GM18499 (cell line): Measurements from ENCODE around the gene WIPF1.
"Not testable (repeated sequence)": the region's sequence is repeated elsewhere in the genome, so short reads cannot be mapped to it uniquely, and the experiment has no call there.

Experiments used
- ATAC-seq: cut with Tn5 transposase; IDR thresholded peaks from one replicate; pipeline ENCODE4 v1.9.1; 2021; ENCODE audit warnings: moderate number of reproducible peaks; ENCODE audit not compliant: insufficient read depth, unreplicated experiment

The WIPF1 gene

GRCh38 chr2:174575124-174575776, 22.4 kb downstream of the WIPF1 start:
- no peak for ATAC-seq

DNA sequence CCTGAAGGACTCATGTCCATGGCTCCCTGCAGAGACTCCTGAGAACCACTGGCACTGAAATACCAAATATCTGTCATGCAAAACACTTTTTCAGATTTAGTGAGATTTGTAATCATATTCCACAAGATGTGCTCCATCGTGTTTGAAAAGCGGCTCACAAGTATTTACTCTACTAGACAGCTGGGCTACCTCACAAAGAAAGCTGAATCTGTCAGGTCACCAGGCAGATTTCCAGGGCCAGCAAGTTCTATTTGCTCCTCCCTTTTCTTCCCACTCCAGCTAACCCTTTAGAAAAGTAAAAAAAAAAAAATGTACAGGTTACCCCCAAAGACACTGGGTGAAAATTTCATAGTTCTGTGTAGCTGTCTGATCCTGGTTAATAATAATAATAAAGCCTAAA, 22.9 kb downstream of the WIPF1 start:
- no peak for ATAC-seq

GRCh38 chr2:174573621-174574081, 24.0 kb downstream of the WIPF1 start:
- no peak for ATAC-seq

- no peak for ATAC-seq
Observed at GRCh38 chr2:174572556-174572955, 25.0 kb downstream of the WIPF1 start.

GRCh38 chr2:174571669-174572323, 25.8 kb downstream of the WIPF1 start:
- no peak for ATAC-seq

DNA sequence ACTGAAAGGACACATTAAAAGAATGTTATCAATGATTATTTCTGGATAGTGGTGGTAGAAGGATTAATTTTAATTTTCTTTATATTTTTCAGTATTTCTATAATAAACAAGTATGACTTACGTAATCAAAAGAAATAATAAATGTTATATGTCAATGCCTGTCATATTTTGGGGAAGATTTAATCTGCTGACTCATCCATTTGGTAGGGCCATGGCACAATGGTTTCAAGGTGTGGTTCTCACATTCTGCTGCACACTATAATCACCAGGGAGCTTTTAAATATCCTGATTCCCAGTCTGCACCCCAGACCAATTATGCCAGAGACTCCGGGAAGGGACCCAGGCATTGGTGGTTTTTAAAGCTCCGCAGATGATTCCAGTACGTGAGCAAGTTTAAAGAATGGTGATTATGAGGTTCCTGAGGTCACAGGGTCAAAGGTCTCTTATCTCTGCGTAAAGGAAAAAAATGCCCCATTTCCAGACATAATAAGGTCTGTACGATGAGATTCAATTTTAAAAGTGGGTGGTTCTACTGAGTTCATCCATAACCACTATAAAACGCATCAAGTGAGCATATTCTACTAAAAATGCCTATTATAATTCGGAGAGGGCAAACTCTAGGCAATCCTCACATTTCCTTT, 27.2 kb downstream of the WIPF1 start:
- ATAC-seq: no peak

GRCh38 chr2:174569678-174570077, 27.9 kb downstream of the WIPF1 start:
- ATAC-seq: no peak

- no peak for ATAC-seq
Observed at GRCh38 chr2:174568425-174568824, 29.2 kb downstream of the WIPF1 start.

GRCh38 chr2:174566871-174567270, 30.7 kb downstream of the WIPF1 start:
- no peak for ATAC-seq

- no peak for ATAC-seq
Observed at GRCh38 chr2:174563530-174564282, 33.9 kb downstream of the WIPF1 start.

- no peak for ATAC-seq
Observed at GRCh38 chr2:174561972-174562370, 35.6 kb downstream of the WIPF1 start.

DNA sequence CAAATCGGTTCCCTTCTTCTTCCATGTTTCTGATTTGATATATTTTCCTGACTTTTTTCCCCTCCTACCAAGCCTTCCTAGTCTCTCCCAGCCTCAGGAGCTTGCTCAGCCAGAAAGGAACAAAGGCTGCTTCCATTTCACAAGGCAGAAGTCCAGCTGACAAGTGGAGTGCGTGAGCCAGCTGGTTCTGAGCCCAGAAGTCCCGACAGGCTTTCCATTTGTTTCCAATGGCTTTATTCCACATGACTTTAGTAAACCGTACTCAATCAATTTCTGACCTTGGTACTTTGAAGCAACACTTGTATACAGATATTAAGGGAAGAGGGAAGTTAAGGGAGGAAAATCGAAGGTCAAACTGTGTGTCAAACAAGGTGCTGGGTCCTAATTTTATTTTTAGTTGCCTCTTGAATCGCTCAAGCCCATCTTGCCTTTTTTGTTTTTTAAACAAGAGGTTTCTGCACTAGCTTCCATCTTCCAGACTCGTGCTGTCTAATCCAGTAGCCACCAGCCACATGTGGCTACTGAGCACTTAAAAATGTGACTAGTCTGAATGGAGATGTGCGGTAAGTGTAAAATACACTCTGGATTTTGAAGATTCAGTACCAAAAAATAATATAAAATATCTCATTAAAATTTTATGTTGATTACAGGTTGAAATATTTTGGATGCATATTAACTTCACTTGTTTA, 36.2 kb downstream of the WIPF1 start:
- ATAC-seq: no peak

DNA sequence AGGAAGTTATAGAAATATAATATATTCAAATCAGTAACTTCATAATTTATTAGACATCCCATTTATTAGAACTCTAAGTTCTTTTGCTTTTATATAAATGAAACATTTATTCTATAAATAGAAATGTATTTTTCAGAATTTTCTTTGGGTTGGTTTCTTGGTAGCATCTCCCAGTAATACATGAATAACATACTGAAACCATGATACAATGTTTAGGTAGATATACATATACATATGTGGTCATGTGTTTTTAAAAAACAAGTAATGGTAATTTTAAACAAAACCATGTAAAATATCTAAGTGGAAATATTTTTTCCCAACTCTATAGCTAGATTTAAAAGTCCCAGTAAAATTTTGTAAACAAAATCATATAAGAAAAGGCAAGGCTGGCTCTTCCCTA, 36.9 kb downstream of the WIPF1 start:
- ATAC-seq: no peak

GRCh38 chr2:174555998-174556397, 41.6 kb downstream of the WIPF1 start:
- no peak for ATAC-seq

DNA sequence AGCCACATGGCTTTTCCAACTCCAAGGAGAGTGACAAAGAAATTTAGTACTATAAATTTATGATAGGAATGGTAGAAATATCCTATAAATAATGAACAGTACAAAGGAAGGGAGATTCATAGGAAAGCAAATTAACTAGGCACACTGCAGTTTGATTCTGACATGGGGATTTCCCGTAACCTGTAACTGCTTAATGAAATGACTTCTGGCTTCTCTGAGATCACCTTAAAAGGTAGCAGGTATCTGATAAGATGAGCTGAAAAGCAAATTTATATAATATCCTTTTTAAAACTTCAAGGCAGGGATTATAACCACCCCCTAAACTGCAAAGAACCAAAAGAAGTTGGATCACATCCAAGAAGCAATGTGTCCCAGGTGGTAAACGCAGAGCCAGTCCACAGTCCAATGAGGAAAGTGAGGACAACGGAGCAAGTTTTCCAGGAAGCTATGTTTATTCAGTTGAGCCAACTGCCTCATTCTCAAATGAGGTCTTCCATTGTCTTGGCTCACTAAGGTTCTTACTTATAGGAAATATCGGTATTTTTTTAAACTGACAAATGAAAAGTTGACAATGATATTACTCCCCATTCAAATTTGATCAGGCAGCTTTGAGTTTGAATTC, 43.0 kb downstream of the WIPF1 start:
- no peak for ATAC-seq

DNA sequence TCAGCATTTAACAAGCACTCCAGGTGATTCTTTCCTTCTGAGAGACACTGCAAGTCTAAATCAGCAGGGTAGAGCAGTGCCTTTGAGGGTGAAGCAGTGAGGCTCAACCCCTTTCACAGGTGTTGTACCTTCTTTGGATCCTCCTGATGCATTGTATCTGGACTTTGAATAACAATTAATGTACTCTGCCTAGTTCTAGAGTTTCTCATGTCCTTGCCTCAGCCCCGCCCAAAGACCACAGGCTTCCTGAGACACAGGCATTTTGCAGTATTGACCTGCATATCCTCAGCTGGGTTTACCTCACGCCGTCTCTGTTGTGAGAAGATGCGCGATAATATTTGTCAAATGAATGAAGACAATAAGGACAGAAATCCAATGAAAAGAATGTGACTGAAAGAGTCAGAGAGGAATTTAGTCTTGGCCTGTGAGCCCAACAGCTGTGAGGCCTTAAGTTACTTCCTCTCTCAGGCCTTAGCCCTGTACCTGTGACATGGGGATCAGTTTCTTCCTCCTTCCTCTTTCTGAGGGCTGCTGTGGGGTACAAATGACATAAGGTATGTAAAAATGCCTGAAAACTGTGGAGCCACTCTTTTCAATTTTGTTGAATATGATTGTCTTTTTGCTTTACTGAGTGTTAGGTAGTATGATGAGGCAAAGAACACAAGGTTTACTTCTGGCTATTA, 43.7 kb downstream of the WIPF1 start:
- ATAC-seq: no peak

- ATAC-seq: no peak
Observed at GRCh38 chr2:174552880-174553279, 44.7 kb downstream of the WIPF1 start.

DNA sequence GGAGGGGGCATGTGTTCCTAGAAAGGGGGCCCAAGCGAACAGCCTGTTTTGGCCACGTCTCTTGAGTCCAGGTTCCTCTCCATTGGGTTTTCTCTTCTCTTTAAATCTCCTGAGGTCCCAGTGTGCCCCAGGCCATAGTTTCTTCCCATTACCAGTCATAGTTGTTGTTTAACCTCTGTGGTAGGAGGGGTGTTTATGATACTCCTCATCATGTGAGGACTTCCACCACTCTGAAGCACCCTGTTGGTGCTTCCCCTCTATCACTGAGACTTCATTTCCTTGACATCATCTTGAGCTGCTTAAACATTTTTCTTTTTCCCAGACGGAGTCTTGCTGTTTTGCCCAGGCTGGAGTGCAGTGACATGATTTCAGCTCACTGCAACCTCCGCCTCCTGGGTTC, 45.9 kb downstream of the WIPF1 start:
- ATAC-seq: no peak

GRCh38 chr2:174548646-174549045, 49.0 kb downstream of the WIPF1 start:
- ATAC-seq: not testable (repeated sequence)
